K562 (cell line): Measurements from ENCODE around the gene NUF2. TPM values are rescaled to one million over a fixed set of nuclear protein-coding genes. Genes with fewer than 3 reads are reported as not detected.

Experiments
- ATAC-seq: fragments of 200-7000 bp; cut with Tn5 transposase; 3 replicates; pipeline ENCODE4 v1.9.1; 2020; ENCODE audit warnings: moderate library complexity
- BruUV-seq: library from RNA; stranded (reverse); fragments of 400-500 nt; replicated peaks from 2 replicates; lab custom pipeline; 2021; lab: Mats Ljungman, UMichigan
- CTCF ChIA-PET: fragments of 300-600 bp; formaldehyde crosslinking; extraction: SDS; loops from one replicate; lab custom pipeline; 2021; ENCODE audit warnings: low intra/inter-chr PET ratio; lab: Yijun Ruan, JAX
- POLR2A ChIA-PET: fragments of 300-600, 350-650 bp; sonication (Branson Sonifier 250); formaldehyde crosslinking; extraction: SDS; loops from one replicate; lab custom pipeline; 2021; ENCODE audit warnings: antibody characterized with exemption, inconsistent platforms; lab: Yijun Ruan, JAX
- DNase-seq, 4 experiments: peaks; one replicate each; pipeline versions ENCODE4 v3.0.0 to v3.0.0-alpha.2; 2011 to 2018; ENCODE audit warnings: low spot score in 3 of 4, mixed read lengths in 3 of 4; ENCODE audit errors: extremely low read depth in 1 of 4
- FAIRE-seq: peaks from 2 replicates; lab custom pipeline; 2011; peaks lifted over from hg19 to GRCh38; lab: Jason Lieb, UNC
- H2AFZ ChIP-seq: 2 replicates; pipeline ENCODE4 v1.6.0; 2011; ENCODE audit warnings: low read depth, low read length, control low read depth, inconsistent platforms
- H3K27ac ChIP-seq: fragments of 200-600 bp; 3 replicates; pipeline ENCODE4 v1.8.0; 2011; ENCODE audit warnings: low read depth, mild to moderate bottlenecking, control low read depth, inconsistent platforms, low read length, moderate library complexity, mixed read lengths; ENCODE audit errors: extremely low read depth
- H3K27me3 ChIP-seq, 2 experiments: fragments of 300-600 bp in 1 of 2; 2 replicates in 1 of 2; 3 replicates in 1 of 2; pipeline versions ENCODE4 v1.6.0 to v1.8.0; 2011; ENCODE audit warnings: inconsistent platforms in 2 of 2, low read length in 2 of 2, mild to moderate bottlenecking in 1 of 2, mixed read lengths in 1 of 2, moderate library complexity in 1 of 2; ENCODE audit not compliant: control insufficient read depth in 2 of 2, insufficient read depth in 2 of 2
- H3K36me3 ChIP-seq: fragments of 300-600 bp; 3 replicates; pipeline ENCODE4 v1.8.0; 2011; ENCODE audit warnings: mild to moderate bottlenecking, low read length, inconsistent platforms; ENCODE audit not compliant: control insufficient read depth, insufficient read depth
- H3K4me1 ChIP-seq, 2 experiments: fragments of 200-600 bp in 1 of 2; replicated peaks in 1 of 2; 2 replicates in 1 of 2; 3 replicates in 1 of 2; pipeline versions ENCODE4 v1.5.1 to v1.8.0; 2011; ENCODE audit warnings: inconsistent platforms in 2 of 2, low read length in 2 of 2, mild to moderate bottlenecking in 1 of 2, mixed read lengths in 1 of 2, moderate library complexity in 1 of 2; ENCODE audit not compliant: control insufficient read depth in 2 of 2, insufficient read depth in 2 of 2
- H3K4me2 ChIP-seq: 2 replicates; pipeline ENCODE4 v1.6.1; 2011; ENCODE audit warnings: low read length, control low read depth, inconsistent platforms, mixed read lengths; ENCODE audit not compliant: insufficient read depth
- H3K4me3 ChIP-seq: fragments of 200-600 bp; sonication (generic), shearing (Covaris generic); 2 replicates; pipeline ENCODE4 v1.5.1; 2016; ENCODE audit warnings: control low read depth, inconsistent platforms
- H3K79me2 ChIP-seq: fragments of 200-600 bp; 3 replicates; pipeline ENCODE4 v1.8.0; 2011; ENCODE audit warnings: low read length, inconsistent platforms; ENCODE audit not compliant: control insufficient read depth, insufficient read depth
- H3K9ac ChIP-seq, 2 experiments: 2 replicates each; pipeline versions ENCODE4 v1.6.0 to v1.6.1; 2011; ENCODE audit warnings: low read depth in 2 of 2, low read length in 2 of 2, control low read depth in 1 of 2, inconsistent platforms in 1 of 2, mild to moderate bottlenecking in 1 of 2, mixed read lengths in 1 of 2; ENCODE audit not compliant: insufficient read depth in 1 of 2
- H3K9me1 ChIP-seq: one replicate; pipeline ENCODE4 v1.6.0; 2011; ENCODE audit warnings: inconsistent platforms, mild to moderate bottlenecking, low read length, moderate library complexity; ENCODE audit not compliant: control insufficient read depth, insufficient read depth
- H3K9me3 ChIP-seq: replicated peaks from 2 replicates; pipeline ENCODE4 v1.5.1; 2011; ENCODE audit warnings: low read depth, low read length, inconsistent platforms; ENCODE audit not compliant: control insufficient read depth, insufficient read depth
- H4K20me1 ChIP-seq: replicated peaks from 2 replicates; pipeline ENCODE4 v1.6.1; 2011; ENCODE audit warnings: low read length, inconsistent platforms, mixed read lengths; ENCODE audit not compliant: control insufficient read depth, insufficient read depth
- RUNX1 ChIP-seq: sonication (generic); IDR thresholded peaks from 2 replicates; pipeline ENCODE4 v1.6.1; 2016; ENCODE audit warnings: antibody characterized with exemption, low read depth
- ZBTB7A ChIP-seq: IDR thresholded peaks from 2 replicates; pipeline ENCODE4 v1.6.1; 2011; ENCODE audit warnings: low read depth, mild to moderate bottlenecking, low read length, moderate library complexity, borderline replicate concordance; ENCODE audit not compliant: control insufficient read depth
- ZNF146 ChIP-seq: IDR thresholded peaks from one replicate; pipeline ENCODE4 v1.6.1; 2018; ENCODE audit warnings: missing compliant biosample characterization; ENCODE audit not compliant: unreplicated experiment
- ZNF224 ChIP-seq: sonication (generic); formaldehyde crosslinking; IDR thresholded peaks from 2 replicates; pipeline ENCODE4 v1.8.0; 2022; ENCODE audit warnings: mild to moderate bottlenecking, missing genetic modification reagents
- ZNF232 ChIP-seq: sonication (generic); formaldehyde crosslinking; IDR thresholded peaks from 2 replicates; pipeline ENCODE4 v1.8.0; 2022; ENCODE audit warnings: mild to moderate bottlenecking, missing genetic modification reagents
- WGBS: fragments of 100-300 bp; shearing (Covaris generic); methylation state at CpG from one replicate; pipeline ENCODE4 v1.1.6; 2016; ENCODE audit warnings: low coverage, mixed read lengths; ENCODE audit not compliant: insufficient coverage; ENCODE audit errors: missing lambda C conversion rate; 5-methylcytosine and 5-hydroxymethylcytosine counted together
- in situ Hi-C: fragments of 300-500 bp; cut with MboI; formaldehyde crosslinking; loops from 4 replicates; pipeline ENCODE4 v1.15.0; 2018; ENCODE audit warnings: inconsistent platforms, mixed read lengths
- intact Hi-C: fragments of 100-400 bp; cut with micrococcal nuclease; formaldehyde crosslinking; loops from 2 replicates; pipeline ENCODE4 v1.14.2; 2022
- polyA plus RNA-seq, 8 experiments: library from polyadenylated mRNA; depleted of rRNA in 4 of 8; stranded (reverse) in 5 of 8; unstranded in 3 of 8; fragments of >200 nt; fragmentation: Nextera tagmentation in 2 of 8; fragmentation: Illumina TruSeq in 1 of 8; extraction: Ambion mirVana in 2 of 8; extraction: Trizol in 1 of 8; gene quantifications; 2 replicates each; pipeline versions ENCODE4 v1.2.1 to v1.2.3, GENCODE V29; 2011 to 2014; ENCODE audit warnings: inconsistent platforms in 1 of 8, missing spikeins in 1 of 8
- total RNA-seq, 7 experiments: library from RNA; depleted of rRNA in 6 of 7; stranded (reverse); fragments of >200 nt in 6 of 7; fragmentation: Illumina TruSeq in 2 of 7; extraction: Trizol in 2 of 7; gene quantifications; 2 replicates each; pipeline versions ENCODE4 v1.2.1 to v1.2.3, GENCODE V29; 2011 to 2021; ENCODE audit warnings: low replicate concordance in 1 of 7
- TF ChIP-seq, protein P1 (sequence below): fragments of 250-450 bp; sonication (Bioruptor Pico); IDR thresholded peaks from 2 replicates; pipeline ENCODE4 v1.8.0; 2021; ENCODE audit warnings: mild to moderate bottlenecking, moderate library complexity

The NUF2 gene
- total and polyA plus RNA-seq, 9 of the 15 experiments (the other 6 are each of a cell fraction or from before 2014, with no cell fraction given) = 42.5 to 90.0 (median 60.3) TPM

DNA sequence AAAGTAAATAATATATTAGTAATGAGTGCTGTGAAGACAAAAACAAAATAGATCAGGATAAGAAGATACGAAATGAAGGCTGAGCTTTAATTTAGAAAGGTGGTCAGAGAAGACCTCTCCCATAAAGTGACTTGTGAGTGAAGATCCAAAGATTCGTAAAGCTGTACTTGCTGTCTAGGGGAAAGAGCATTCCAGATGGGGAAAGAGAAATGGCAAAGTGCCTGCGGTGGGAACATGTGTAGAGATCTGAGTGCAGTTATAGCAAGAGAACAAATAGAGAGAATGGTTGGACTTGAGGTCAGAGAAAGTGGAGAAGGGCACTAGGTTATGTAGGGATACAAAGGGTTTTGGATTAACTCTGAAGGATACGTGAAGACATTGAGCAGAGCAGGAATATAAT is 60.6 kb downstream of the NUF2 start:
- POLR2A ChIA-PET = no interaction called here
- Histone ChIP-seq H3K27ac (no peak overlapping the region), H3K9me3 (no peaks in the 10 kb centered on the region), H2AFZ (no peak overlapping the region), H3K4me2 (no peak overlapping the region), H3K4me1 (no peaks in the 10 kb centered on the region), H3K9ac (no peak overlapping the region), H3K27me3 (no peaks in the 10 kb centered on the region), H3K79me2 (no peaks in the 10 kb centered on the region), H3K4me3 (no peak overlapping the region), H3K9me1 (no peaks in the 10 kb centered on the region), H3K36me3 (no peaks in the 10 kb centered on the region), H4K20me1 (no peaks in the 10 kb centered on the region)
- 1% methylated on average over 4 of the region's 4 CpGs for WGBS
- TF ChIP-seq ZBTB7A (no peak), ZNF232 (CRISPR knock-in tag) (no peak), ZNF224 (CRISPR knock-in tag) (no peak), ZNF146 (CRISPR knock-in tag) (no peak), RUNX1 (no peak)
- TF ChIP-seq, protein P1, sequence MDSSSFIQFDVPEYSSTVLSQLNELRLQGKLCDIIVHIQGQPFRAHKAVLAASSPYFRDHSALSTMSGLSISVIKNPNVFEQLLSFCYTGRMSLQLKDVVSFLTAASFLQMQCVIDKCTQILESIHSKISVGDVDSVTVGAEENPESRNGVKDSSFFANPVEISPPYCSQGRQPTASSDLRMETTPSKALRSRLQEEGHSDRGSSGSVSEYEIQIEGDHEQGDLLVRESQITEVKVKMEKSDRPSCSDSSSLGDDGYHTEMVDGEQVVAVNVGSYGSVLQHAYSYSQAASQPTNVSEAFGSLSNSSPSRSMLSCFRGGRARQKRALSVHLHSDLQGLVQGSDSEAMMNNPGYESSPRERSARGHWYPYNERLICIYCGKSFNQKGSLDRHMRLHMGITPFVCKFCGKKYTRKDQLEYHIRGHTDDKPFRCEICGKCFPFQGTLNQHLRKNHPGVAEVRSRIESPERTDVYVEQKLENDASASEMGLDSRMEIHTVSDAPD (CRISPR knock-in tag) = no peak
- CTCF ChIA-PET = no interaction called here
- no peak for FAIRE-seq
- DNase-seq = no peak
- in situ Hi-C loops = no loop called here
- no TSS peak for BruUV-seq
- intact Hi-C loops = no loop called here
- ATAC-seq = no peak
